Suprapubic skin (tissue), 4 donors: ENCODE results near the gene LSP1.

Experiments
- CTCF ChIP-seq, 2 donors: fragments of 200-600 bp in 1 of 2; fragments of 450-650 bp in 1 of 2; sonication (generic) in 1 of 2; IDR thresholded peaks; one replicate each; pipeline ENCODE4 v1.5.1; 2016 to 2019; ENCODE audit warnings: antibody characterized with exemption in 2 of 2, mild to moderate bottlenecking in 1 of 2, moderate library complexity in 1 of 2
- POLR2A ChIP-seq, 2 donors: fragments of 450-650 bp; IDR thresholded peaks; one replicate each; pipeline ENCODE4 v1.6.1; 2017; ENCODE audit warnings: antibody characterized with exemption in 2 of 2, mild to moderate bottlenecking in 2 of 2, moderate library complexity in 2 of 2
- POLR2AphosphoS5 ChIP-seq, 3 donors: sonication (generic); formaldehyde crosslinking; IDR thresholded peaks; one replicate each; pipeline ENCODE4 v1.6.1; 2017; ENCODE audit warnings: antibody characterized with exemption in 3 of 3

GRCh38 chr11:1890856-1891830 is 38.3 kb downstream of the LSP1 start:
- TF ChIP-seq POLR2A (IDR thresholded peaks at IDR 0.05) (no peak), CTCF (IDR thresholded peaks at IDR 0.05) (no peak), POLR2AphosphoS5 (IDR thresholded peaks at IDR 0.05) (no peak)
